IPS-11a (cell line): Measurements from ENCODE around the gene UBE3C.
A peak's percentile ranks its signal among the peaks of the same experiment; 100 is the strongest.
"Not testable (repeated sequence)": the region's sequence is repeated elsewhere in the genome, so short reads cannot be mapped to it uniquely, and the experiment has no call there.

Experiments used
- H3K4me3 ChIP-seq: one replicate; pipeline ENCODE4 v1.5.1; 2013; ENCODE audit warnings: low read depth, low read length, control low read depth

Gene UBE3C

GRCh38 chr7:157138424-157139110 is at the start of gene UBE3C:
TSS of gene UBE3C (plus strand) at chr7:157138926. CDS start at chr7:157139273, 347 bp downstream.
- peak within 1 kb of the TSS; percentile 79 for H3K4me3 ChIP-seq

GRCh38 chr7:157089100-157089610 is 49.6 kb upstream of the UBE3C start:
- no peak overlapping the region for H3K4me3 ChIP-seq

GRCh38 chr7:157090485-157091165 is 48.1 kb upstream of the UBE3C start:
- H3K4me3 ChIP-seq: no peak overlapping the region

DNA sequence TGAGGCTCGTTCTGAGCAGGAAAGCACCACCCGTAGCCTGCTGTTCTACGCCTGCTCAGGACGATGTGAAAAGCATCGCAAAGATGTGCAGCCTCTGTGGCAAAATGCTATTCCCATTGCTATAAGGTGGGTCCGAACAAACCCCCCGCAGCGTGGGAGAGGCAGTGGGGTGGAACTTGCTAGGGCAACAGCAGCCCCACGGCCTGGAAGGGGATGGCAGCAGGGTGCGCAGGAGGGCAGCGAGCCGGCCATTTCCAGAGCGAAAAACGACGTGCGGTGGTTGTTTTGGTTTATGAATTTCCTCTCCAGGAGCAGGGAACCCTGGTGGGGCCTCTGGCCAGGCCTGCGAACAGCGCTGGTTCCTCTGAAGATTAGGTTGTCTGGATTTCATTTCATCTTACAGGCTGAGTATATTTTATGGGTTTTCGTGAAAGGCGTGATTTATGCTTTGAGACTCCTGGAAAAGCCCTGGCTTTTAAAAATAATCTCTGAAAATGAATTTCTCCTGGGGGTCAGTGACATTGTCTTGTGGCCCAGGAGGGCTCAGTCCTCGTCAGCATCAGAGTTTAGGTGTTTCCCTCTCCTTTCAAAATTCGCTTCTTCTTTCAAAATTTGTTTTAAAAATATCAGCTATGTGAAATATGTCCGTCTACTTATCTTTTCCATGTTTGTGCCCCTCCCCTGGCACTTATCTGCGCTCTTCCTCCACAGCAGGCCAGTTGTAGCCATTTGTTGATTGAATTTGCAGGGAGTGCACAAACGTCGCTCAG is 42.3 kb upstream of the UBE3C start:
- no peak overlapping the region for H3K4me3 ChIP-seq

DNA sequence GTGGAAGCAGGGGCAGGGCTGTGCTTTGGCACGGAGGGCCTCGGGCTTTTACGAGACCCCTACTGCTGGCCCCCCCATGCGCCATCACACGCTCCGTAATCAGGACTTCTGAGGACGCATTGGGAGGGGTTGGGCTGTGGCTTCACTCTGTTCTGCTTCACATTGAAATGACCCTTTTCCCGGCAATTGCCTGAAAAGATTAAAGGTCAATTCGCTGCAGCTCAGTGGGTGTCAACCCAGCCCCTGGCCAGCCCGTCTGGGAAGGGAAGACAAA is 41.7 kb upstream of the UBE3C start:
- no peak overlapping the region for H3K4me3 ChIP-seq

DNA sequence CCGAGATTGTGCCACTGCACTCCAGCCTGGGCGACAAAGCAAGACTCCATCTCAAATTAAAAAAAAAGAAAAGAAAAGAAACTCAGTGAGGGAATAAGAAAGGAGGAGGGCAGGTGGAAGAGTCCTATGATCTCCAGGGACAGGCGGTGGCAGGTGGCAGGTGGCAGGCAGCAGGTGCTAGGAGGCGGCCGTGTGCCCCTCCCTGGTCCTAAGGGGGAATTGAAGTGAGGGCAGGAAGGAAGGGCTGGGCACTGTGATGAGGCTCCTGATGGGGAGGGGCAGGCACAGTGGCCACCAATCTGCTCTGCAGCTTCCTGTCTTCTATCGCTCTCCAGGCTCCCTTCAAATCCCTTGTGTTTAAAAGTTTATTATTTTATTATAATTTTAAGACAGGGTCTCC is 41.2 kb upstream of the UBE3C start:
- no peak overlapping the region for H3K4me3 ChIP-seq

GRCh38 chr7:157100005-157100404 is 38.7 kb upstream of the UBE3C start:
- H3K4me3 ChIP-seq: not testable (repeated sequence)

DNA sequence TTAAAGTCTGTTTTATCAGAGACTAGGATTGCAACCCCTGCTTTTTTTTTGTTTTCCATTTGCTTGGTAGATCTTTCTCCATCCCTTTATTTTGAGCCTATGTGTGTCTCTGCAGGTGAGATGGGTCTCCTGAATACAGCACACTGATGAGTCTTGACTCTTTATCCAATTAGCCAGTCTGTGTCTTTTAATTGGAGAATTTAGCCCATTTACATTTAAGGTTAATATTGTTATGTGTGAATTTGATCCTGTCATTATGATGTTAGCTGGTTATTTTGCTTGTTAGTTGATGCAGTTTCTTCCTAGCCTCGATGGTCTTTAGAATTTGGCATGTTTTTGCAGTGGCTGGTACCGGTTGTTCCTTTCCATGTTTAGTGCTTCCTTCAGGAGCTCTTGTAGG is 35.1 kb upstream of the UBE3C start:
- not testable (repeated sequence) for H3K4me3 ChIP-seq

GRCh38 chr7:157111311-157111710 is 27.4 kb upstream of the UBE3C start:
- no peak overlapping the region for H3K4me3 ChIP-seq

DNA sequence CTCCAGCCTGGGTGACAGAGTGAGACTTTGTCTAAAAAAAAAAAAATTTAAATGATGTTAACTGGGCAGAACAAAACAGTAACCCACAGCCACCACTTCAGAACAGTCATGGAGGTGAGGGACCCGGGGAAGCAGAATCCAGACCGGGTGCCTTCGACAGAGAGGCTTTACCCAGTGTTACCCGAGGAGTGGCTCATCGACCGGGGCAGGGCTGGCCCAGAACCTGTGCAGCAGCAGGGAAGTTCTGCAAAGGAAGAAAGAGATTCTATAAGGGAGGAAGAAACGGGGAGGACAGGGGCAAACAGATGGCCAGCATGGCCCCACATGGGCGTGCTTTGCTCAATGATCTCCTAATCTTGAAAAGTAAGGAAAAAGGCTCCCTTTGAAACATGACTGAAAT is 26.0 kb upstream of the UBE3C start:
- no peak overlapping the region for H3K4me3 ChIP-seq

DNA sequence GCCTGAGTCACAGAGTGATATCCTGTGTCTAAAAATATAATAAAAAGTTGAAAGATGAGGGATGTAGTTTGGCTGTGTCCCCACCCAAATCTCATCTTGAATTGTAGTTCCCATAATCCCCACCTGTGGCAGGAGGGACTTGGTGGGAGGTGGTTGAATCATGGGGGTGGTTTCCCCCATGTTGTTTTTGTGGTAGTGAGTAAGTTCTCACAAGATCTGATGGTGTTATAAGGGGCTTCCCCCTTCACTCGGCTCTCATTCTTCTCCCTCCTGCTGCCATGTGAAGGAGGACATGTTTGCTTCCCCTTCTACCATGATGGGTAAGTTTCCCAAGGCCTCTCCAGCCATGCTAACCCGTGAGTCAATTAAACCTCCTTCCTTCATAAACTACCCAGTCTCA is 25.1 kb upstream of the UBE3C start:
- no peak overlapping the region for H3K4me3 ChIP-seq

GRCh38 chr7:157116762-157117161 is 22.0 kb upstream of the UBE3C start:
- H3K4me3 ChIP-seq: no peak overlapping the region

- no peak overlapping the region for H3K4me3 ChIP-seq
Observed at GRCh38 chr7:157117796-157118195, 20.9 kb upstream of the UBE3C start.

GRCh38 chr7:157120181-157120580 is 18.5 kb upstream of the UBE3C start:
- no peak overlapping the region for H3K4me3 ChIP-seq

DNA sequence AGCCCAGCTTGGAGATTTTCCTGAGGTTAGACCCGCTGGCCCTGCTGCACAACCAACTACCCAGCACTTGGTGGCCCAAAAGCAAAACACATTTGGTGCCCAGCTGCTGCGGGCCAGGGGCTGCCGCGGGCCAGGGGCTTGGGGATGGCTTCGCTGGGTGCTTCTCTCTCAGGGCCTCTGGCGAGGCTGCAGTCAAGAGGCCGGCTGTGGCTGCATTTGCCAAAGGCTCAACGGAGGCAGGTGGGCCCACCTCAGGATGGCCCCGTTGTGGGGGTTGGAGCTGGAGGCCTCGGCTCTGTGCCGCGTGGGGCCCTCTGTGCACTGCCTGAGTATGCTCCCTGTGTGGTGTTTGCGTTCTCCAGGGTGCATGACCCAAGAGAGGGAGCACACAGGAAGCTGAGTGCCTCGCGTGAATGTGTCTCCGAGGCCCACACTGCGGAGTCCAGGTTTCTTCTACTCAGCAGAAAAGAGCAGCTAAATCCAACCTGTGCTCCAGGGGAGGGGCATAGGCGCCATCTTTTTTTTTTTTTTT is 17.5 kb upstream of the UBE3C start:
- H3K4me3 ChIP-seq: no peak overlapping the region

DNA sequence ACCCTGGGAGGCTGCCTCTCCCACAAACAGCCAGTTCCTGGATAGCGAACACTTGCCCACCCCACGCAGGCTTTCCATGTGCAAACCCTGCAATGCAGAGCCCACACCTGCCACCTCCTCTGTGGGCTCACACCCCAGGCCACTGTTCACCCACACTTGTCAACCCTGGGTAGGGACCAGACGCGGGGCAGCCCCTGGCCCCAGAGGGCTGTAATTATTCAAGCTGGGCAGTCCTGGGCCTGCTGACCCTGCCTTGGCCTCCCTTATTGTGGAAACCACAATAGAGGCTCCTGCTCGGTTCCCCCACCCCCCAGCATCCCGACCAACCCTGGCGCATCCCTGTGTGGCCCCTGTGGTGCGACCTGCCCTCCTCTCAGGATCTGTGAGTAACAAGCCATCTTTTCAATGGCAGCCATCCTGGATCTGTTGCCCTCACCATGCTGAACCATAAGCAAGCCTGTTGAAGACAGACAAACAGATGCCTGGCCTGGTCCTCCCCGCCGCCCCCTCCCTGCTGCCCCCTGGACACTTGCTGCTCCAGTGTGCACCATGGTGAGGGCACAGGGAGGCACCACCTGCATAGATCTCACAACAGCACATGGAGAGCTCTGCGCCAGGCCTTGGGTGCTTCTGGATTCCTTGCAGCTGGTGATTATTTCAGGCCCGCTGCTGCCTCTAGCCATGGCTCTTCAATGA is 15.8 kb upstream of the UBE3C start:
- H3K4me3 ChIP-seq: no peak overlapping the region

- H3K4me3 ChIP-seq: no peak overlapping the region
Observed at GRCh38 chr7:157124690-157125089, 14.0 kb upstream of the UBE3C start.

GRCh38 chr7:157125376-157126223 is 13.1 kb upstream of the UBE3C start:
- H3K4me3 ChIP-seq: no peak overlapping the region

DNA sequence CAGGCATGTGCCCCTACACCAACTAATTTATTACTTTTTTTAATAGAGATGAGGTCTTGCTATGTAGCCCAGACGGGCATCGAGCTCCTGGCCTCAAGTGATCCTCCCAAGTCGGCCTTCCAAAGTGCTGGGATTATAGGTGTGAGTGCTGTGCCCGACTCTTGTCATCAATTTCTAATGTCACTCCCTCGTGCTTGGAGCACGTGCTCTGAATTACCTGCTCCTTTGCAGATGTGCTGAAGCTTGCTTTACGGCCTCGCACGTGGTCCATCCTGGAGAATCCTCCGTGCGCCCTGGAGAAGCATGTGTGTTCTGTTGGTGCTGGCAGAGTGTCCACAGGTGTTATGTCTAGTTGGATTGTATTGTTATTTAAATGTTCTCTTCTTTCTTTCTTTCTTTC is 11.8 kb upstream of the UBE3C start:
- H3K4me3 ChIP-seq: no peak overlapping the region

DNA sequence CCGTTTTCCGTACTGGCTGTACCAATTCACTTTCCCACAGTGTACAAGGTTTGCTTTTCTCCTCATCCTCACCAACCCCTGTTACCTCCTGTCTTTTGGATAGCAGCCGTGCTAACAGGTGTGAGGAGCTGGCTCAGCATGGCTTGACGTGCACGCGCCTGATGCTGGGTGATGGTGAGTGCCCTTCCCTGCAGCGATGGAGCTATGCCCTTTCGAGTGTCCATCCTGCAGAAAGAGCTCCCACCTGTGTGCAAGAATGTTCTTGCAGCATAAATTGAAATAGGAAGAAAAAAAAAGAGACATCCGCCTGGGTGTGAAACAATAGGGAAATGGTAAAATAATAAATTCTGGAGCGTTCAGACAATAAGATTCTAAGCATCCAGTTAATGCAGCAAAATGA is 9.5 kb upstream of the UBE3C start:
- H3K4me3 ChIP-seq: no peak overlapping the region
